ENCODE measurements around the gene PSMD6.

Gene PSMD6

GRCh38 chr3:63976161-63976871 is 47.0 kb downstream of the PSMD6 start:
- H3K36me3 ChIP-seq (ENCODE audit: low read length): 0 out of 2 replicates have a peak, but pooled peaks cover 1% of the 10 kb centered on the region
- no peak overlapping the region for H2AFZ ChIP-seq (ENCODE audit: low read depth, low read length, severe bottlenecking)
- no peaks in the 10 kb centered on the region for H3K9me2 ChIP-seq (replicated peaks; ENCODE audit: insufficient read depth, low read length)
- no peak overlapping the region for H3K27ac ChIP-seq (ENCODE audit: low read depth, low read length)
- H3K27me3 ChIP-seq (ENCODE audit: low read length): no peaks in the 10 kb centered on the region
- H3K9me3 ChIP-seq (ENCODE audit: insufficient read depth, low read length): no peaks in the 10 kb centered on the region
- H4K20me1 ChIP-seq (ENCODE audit: low read depth, low read length): peaks cover 9% of the 10 kb centered on the region; the same call in 1 of the 2 replicates
- no peak overlapping the region for H3K4me2 ChIP-seq (ENCODE audit: low read depth, low read length, poor library complexity, severe bottlenecking)
- H3F3A ChIP-seq (ENCODE audit: insufficient read depth): no peaks in the 10 kb centered on the region
- TF ChIP-seq CTCF (IDR thresholded peaks at IDR 0.05; ENCODE audit: insufficient read depth, low read length, poor library complexity, severe bottlenecking) (no peak), EZH2phosphoT487 (conservative IDR thresholded peaks at IDR 0.05; ENCODE audit: low read length) (no peak)
- H3K4me3 ChIP-seq (ENCODE audit: insufficient read depth, low read length, poor library complexity, severe bottlenecking): no peak overlapping the region
- peaks cover 50% of the 10 kb centered on the region for H3K79me2 ChIP-seq (ENCODE audit: insufficient read depth, low read length)
- no peak overlapping the region for H3K9ac ChIP-seq (ENCODE audit: low read length)

GRCh38 chr3:63975723-63976122 is 47.6 kb downstream of the PSMD6 start:
- no peaks in the 10 kb centered on the region for H3K9me2 ChIP-seq (replicated peaks; ENCODE audit: insufficient read depth, low read length)
- no peak overlapping the region for H3K4me3 ChIP-seq (ENCODE audit: insufficient read depth, low read length, poor library complexity, severe bottlenecking)
- H2AFZ ChIP-seq (ENCODE audit: low read depth, low read length, severe bottlenecking): no peak overlapping the region
- H3K9ac ChIP-seq (ENCODE audit: low read length): no peak overlapping the region
- H4K20me1 ChIP-seq (ENCODE audit: low read depth, low read length): peaks cover 9% of the 10 kb centered on the region; the same call in 1 of the 2 replicates
- peaks cover 56% of the 10 kb centered on the region for H3K79me2 ChIP-seq (ENCODE audit: insufficient read depth, low read length)
- no peaks in the 10 kb centered on the region for H3K36me3 ChIP-seq (ENCODE audit: low read length)
- TF ChIP-seq CTCF (IDR thresholded peaks at IDR 0.05; ENCODE audit: insufficient read depth, low read length, poor library complexity, severe bottlenecking): no peak
- no peak for TF ChIP-seq EZH2phosphoT487 (conservative IDR thresholded peaks at IDR 0.05; ENCODE audit: low read length)
- no peaks in the 10 kb centered on the region for H3F3A ChIP-seq (ENCODE audit: insufficient read depth)
- H3K4me2 ChIP-seq (ENCODE audit: low read depth, low read length, poor library complexity, severe bottlenecking): no peak overlapping the region
- H3K27ac ChIP-seq (ENCODE audit: low read depth, low read length): no peak overlapping the region
- no peaks in the 10 kb centered on the region for H3K9me3 ChIP-seq (ENCODE audit: insufficient read depth, low read length)
- no peaks in the 10 kb centered on the region for H3K27me3 ChIP-seq (ENCODE audit: low read length)

GRCh38 chr3:63974451-63974850 is 48.8 kb downstream of the PSMD6 start:
- no peak for TF ChIP-seq EZH2phosphoT487 (conservative IDR thresholded peaks at IDR 0.05; ENCODE audit: low read length)
- TF ChIP-seq CTCF (IDR thresholded peaks at IDR 0.05; ENCODE audit: insufficient read depth, low read length, poor library complexity, severe bottlenecking): no peak
- Histone ChIP-seq H3K36me3 (ENCODE audit: low read length) (no peaks in the 10 kb centered on the region), H4K20me1 (ENCODE audit: low read depth, low read length) (peaks cover 9% of the 10 kb centered on the region; the same call in 1 of the 2 replicates), H3K9me2 (replicated peaks; ENCODE audit: insufficient read depth, low read length) (no peaks in the 10 kb centered on the region), H3K27ac (ENCODE audit: low read depth, low read length) (no peak overlapping the region), H3K4me3 (ENCODE audit: insufficient read depth, low read length, poor library complexity, severe bottlenecking) (no peak overlapping the region), H3K27me3 (ENCODE audit: low read length) (no peaks in the 10 kb centered on the region), H3F3A (ENCODE audit: insufficient read depth) (no peaks in the 10 kb centered on the region), H3K9me3 (ENCODE audit: insufficient read depth, low read length) (no peaks in the 10 kb centered on the region), H3K79me2 (ENCODE audit: insufficient read depth, low read length) (peaks cover 69% of the 10 kb centered on the region), H3K9ac (ENCODE audit: low read length) (no peak overlapping the region), H2AFZ (ENCODE audit: low read depth, low read length, severe bottlenecking) (no peak overlapping the region), H3K4me2 (ENCODE audit: low read depth, low read length, poor library complexity, severe bottlenecking) (no peak overlapping the region)
